OCI-LY7 (cell line): ENCODE measurements around the gene RRP9. TPM values are rescaled to one million over a fixed set of nuclear protein-coding genes. Genes with fewer than 3 reads are reported as not detected.

ENCODE experiments used
- BruUV-seq: library from RNA; stranded (reverse); fragments of 400-500 nt; replicated peaks from 2 replicates; lab custom pipeline; 2021; lab: Mats Ljungman, UMichigan
- CTCF ChIA-PET: fragments of 300-600 bp; sonication (Branson Sonifier 250); formaldehyde crosslinking; loops from one replicate; lab custom pipeline; 2022; ENCODE audit warnings: antibody characterized with exemption; ENCODE audit not compliant: unreplicated experiment; lab: Charles Lee
- POLR2A ChIA-PET: fragments of 300-600 bp; sonication (Branson Sonifier 250); formaldehyde crosslinking; loops from one replicate; lab custom pipeline; 2022; ENCODE audit warnings: antibody characterized with exemption; lab: Charles Lee
- DNase-seq: peaks from one replicate; pipeline ENCODE4 v3.0.0-alpha.2; 2015; ENCODE audit warnings: low spot score
- H2AFZ ChIP-seq: fragments of 200-600 bp; sonication (generic), shearing (Covaris generic); 2 replicates; pipeline ENCODE4 v1.6.1; 2014; ENCODE audit warnings: mild to moderate bottlenecking, antibody characterized with exemption, low read length, moderate library complexity
- H3K27ac ChIP-seq: fragments of 200-600 bp; sonication (generic); 2 replicates; pipeline ENCODE4 v1.5.1; 2014; ENCODE audit warnings: mixed run types, low read depth, mild to moderate bottlenecking, moderate library complexity, low read length, inconsistent platforms; ENCODE audit not compliant: poor library complexity, severe bottlenecking
- H3K36me3 ChIP-seq: fragments of 200-600 bp; sonication (generic); 2 replicates; pipeline ENCODE4 v1.6.1; 2014; ENCODE audit warnings: mild to moderate bottlenecking, antibody characterized with exemption, low read length, moderate library complexity, mixed read lengths; ENCODE audit not compliant: insufficient read depth
- H3K4me1 ChIP-seq: fragments of 200-600 bp; sonication (generic); 2 replicates; pipeline ENCODE4 v1.5.1; 2014; ENCODE audit warnings: mild to moderate bottlenecking, low read length; ENCODE audit not compliant: insufficient read depth, poor library complexity, severe bottlenecking
- H3K4me2 ChIP-seq: fragments of 200-600 bp; sonication (generic); 2 replicates; pipeline ENCODE4 v1.6.1; 2014; ENCODE audit warnings: mild to moderate bottlenecking, low read length
- H3K4me3 ChIP-seq: fragments of 200-600 bp; sonication (generic); 2 replicates; pipeline ENCODE4 v1.5.1; 2014; ENCODE audit warnings: mild to moderate bottlenecking, low read depth, low read length; ENCODE audit not compliant: poor library complexity, severe bottlenecking
- H3K79me2 ChIP-seq: fragments of 200-600 bp; sonication (generic); 2 replicates; pipeline ENCODE4 v1.6.1; 2016; ENCODE audit warnings: low read depth, mild to moderate bottlenecking, low read length, moderate library complexity, mixed read lengths; ENCODE audit not compliant: insufficient read depth
- H3K9me2 ChIP-seq: fragments of 200-600 bp; sonication (generic); 2 replicates; pipeline ENCODE4 v1.6.1; 2016; ENCODE audit warnings: mild to moderate bottlenecking, low read length, mixed read lengths; ENCODE audit not compliant: insufficient read depth
- H3K9me3 ChIP-seq: fragments of 200-600 bp; sonication (generic); 2 replicates; pipeline ENCODE4 v1.6.1; 2014; ENCODE audit warnings: mild to moderate bottlenecking, mixed run types, low read length, mixed read lengths
- H4K20me1 ChIP-seq: fragments of 200-600 bp; sonication (generic); 2 replicates; pipeline ENCODE4 v1.6.1; 2014; ENCODE audit warnings: mild to moderate bottlenecking, antibody characterized with exemption, low read length, moderate library complexity, mixed read lengths; ENCODE audit not compliant: insufficient read depth
- EZH2phosphoT487 ChIP-seq: fragments of 200-600 bp; sonication (generic); IDR thresholded peaks from 2 replicates; pipeline ENCODE4 v1.6.1; 2018; ENCODE audit warnings: low read depth, borderline replicate concordance, mild to moderate bottlenecking, mixed run types, antibody characterized with exemption, low read length, moderate library complexity, mixed read lengths
- intact Hi-C: fragments of 100-400 bp; cut with micrococcal nuclease; formaldehyde crosslinking; loops from one replicate; pipeline ENCODE4 v1.10.0; 2022; ENCODE audit not compliant: unreplicated experiment
- total RNA-seq, 2 experiments: library from RNA; depleted of rRNA in 1 of 2; stranded (reverse); fragments of >200 nt in 1 of 2; shearing (Covaris generic) in 1 of 2; gene quantifications; 2 replicates each; pipeline ENCODE4 v1.2.3, GENCODE V29; 2014 to 2022
- TF ChIP-seq, protein P1 (sequence below): fragments of 200-600 bp; sonication (generic); conservative IDR thresholded peaks from 2 replicates; pipeline ENCODE4 v1.5.1; 2014; ENCODE audit warnings: mild to moderate bottlenecking, antibody characterized with exemption, low read length, moderate library complexity, mixed read lengths

Gene RRP9
- total RNA-seq, 2 experiments from 2014 or later, result 34.4 to 41.1 TPM

DNA sequence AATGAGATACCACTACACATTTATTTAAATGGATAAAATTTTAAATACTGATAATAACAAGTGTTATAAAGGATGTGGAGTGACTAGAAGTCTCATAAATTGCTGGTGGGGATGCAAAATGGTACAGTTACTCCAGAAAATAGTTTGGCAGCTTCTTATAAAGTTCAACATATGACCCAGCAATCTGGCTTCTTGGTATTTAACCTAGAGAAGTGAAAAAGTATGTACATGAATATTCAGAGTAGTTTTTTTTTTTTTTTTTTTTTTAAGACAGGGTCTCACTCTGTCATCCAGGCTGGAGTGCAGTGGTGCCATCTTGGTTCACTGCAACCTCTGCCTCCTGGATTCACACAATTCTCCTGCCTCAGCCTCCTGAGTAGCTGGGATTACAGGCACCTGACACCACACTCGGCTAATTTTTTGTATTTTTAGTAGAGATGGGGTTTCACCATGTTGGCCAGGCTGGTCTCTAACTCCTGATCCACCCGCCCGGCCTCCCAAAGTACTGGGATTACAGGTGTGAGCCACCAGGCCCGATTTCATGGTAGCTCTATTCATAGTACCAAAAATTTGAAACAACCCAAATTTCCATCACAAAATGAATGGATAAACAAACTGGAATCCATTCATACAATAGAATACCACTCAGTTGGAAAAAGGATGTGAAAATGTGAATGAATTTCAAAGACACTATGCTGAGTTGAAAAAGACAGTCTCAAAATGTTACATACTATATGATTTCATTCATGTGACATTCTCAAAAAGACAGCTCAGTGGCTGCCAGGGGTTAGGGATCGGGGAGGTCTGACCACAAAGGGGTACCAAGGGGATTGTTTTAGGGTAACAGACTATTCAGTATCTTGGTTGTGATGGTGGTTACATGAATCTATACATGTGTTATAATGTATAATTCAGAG is 14.4 kb downstream of the RRP9 start:
- DNase-seq, result no peak

DNA sequence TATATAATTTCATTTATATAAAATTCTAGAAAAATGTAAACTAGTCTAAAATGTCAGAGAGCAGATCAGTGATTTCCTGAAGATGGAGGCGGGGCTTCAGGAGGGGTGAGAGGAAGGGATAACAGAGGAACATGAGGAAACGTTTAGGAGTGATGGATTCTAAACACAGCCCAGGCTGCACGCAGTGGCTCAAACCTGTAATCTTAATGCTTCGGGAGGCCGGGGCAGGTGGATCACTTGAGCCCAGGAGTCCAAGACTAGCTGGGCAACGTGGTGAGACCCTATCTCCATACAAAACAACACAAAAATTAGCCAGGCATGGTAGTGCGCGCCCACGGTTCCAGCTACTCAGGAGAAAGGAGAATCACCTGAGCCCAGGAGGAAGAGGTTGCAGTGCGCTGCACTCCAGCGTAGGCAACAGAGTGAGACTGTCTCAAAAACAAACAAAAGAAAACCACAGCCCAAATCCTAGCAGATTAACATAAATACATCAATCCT is 20.6 kb downstream of the RRP9 start:
- ChIA-PET POLR2A (interaction anchor here (0.7 kb wide), 1 partner anchor 24 kb away, joined by 3 read pairs; no protein-coding TSS in a partner anchor), CTCF (no interaction called here)
- H3K9me3 ChIP-seq, result no peaks in the 10 kb centered on the region
- no peak for TF ChIP-seq EZH2phosphoT487
- TF ChIP-seq, protein P1, sequence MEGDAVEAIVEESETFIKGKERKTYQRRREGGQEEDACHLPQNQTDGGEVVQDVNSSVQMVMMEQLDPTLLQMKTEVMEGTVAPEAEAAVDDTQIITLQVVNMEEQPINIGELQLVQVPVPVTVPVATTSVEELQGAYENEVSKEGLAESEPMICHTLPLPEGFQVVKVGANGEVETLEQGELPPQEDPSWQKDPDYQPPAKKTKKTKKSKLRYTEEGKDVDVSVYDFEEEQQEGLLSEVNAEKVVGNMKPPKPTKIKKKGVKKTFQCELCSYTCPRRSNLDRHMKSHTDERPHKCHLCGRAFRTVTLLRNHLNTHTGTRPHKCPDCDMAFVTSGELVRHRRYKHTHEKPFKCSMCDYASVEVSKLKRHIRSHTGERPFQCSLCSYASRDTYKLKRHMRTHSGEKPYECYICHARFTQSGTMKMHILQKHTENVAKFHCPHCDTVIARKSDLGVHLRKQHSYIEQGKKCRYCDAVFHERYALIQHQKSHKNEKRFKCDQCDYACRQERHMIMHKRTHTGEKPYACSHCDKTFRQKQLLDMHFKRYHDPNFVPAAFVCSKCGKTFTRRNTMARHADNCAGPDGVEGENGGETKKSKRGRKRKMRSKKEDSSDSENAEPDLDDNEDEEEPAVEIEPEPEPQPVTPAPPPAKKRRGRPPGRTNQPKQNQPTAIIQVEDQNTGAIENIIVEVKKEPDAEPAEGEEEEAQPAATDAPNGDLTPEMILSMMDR, result no peak
- no peak overlapping the region for H3K4me2 ChIP-seq
- no TSS peak for BruUV-seq
- H4K20me1 ChIP-seq, result no peaks in the 10 kb centered on the region
- intact Hi-C loops, result no loop called here
- no peaks in the 10 kb centered on the region for H3K36me3 ChIP-seq
- no peaks in the 10 kb centered on the region for H3K4me1 ChIP-seq
- no peaks in the 10 kb centered on the region for H3K79me2 ChIP-seq
- H2AFZ ChIP-seq, result no peak overlapping the region
- H3K9me2 ChIP-seq, result no peaks in the 10 kb centered on the region
- H3K4me3 ChIP-seq, result no peak overlapping the region
- H3K27ac ChIP-seq, result no peak overlapping the region
- DNase-seq, result no peak

More for the DNA sequence above, 14.4 kb downstream of the RRP9 start:
- peaks cover 12% of the 10 kb centered on the region for H3K36me3 ChIP-seq
- no peaks in the 10 kb centered on the region for H3K9me2 ChIP-seq
- H3K79me2 ChIP-seq, result no peaks in the 10 kb centered on the region
- ChIA-PET CTCF (no interaction called here), POLR2A (interaction anchor here (0.7 kb wide), 1 partner anchor 15 kb away, joined by 3 read pairs; no protein-coding TSS in a partner anchor)
- BruUV-seq, result no TSS peak
- H3K4me2 ChIP-seq, result no peak overlapping the region
- H3K9me3 ChIP-seq, result no peaks in the 10 kb centered on the region
- H2AFZ ChIP-seq, result no peak overlapping the region
- TF ChIP-seq, protein P1, result no peak
- no peak for TF ChIP-seq EZH2phosphoT487
- H3K27ac ChIP-seq, result no peak overlapping the region
- H3K4me1 ChIP-seq, result no peaks in the 10 kb centered on the region
- no peak overlapping the region for H3K4me3 ChIP-seq
- intact Hi-C loops, result no loop called here
- no peaks in the 10 kb centered on the region for H4K20me1 ChIP-seq

DNA sequence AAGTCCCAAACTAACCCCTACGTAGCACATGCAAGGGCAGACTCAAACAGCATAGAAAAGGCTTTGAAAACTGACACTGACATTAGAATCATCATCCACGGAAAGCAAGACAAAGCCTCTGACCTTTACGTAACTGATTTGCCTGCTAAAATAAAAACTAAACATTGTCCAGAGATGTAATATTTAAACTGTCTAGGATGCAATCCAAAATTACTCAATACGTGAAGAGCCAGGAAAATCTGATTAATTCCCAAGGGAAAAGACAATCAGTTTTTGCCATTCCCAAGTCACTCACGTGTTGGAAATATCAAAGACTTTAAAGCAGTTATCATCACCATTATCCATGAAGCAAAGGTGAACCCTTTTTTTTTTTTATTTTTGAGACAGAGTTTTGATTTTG is 25.3 kb downstream of the RRP9 start:
- H3K4me1 ChIP-seq, result no peaks in the 10 kb centered on the region
- H2AFZ ChIP-seq, result no peak overlapping the region
- no peak overlapping the region for H3K4me3 ChIP-seq
- no peak overlapping the region for H3K4me2 ChIP-seq
- no peak for DNase-seq
- no peaks in the 10 kb centered on the region for H3K79me2 ChIP-seq
- H3K9me2 ChIP-seq, result no peaks in the 10 kb centered on the region
- POLR2A ChIA-PET, result interaction anchor here (0.7 kb wide), 1 partner anchor 730 kb away, joined by 5 read pairs; no protein-coding TSS in a partner anchor
- no peaks in the 10 kb centered on the region for H3K9me3 ChIP-seq
- TF ChIP-seq, protein P1, result no peak
- TF ChIP-seq EZH2phosphoT487, result no peak
- H3K27ac ChIP-seq, result no peak overlapping the region
- no peaks in the 10 kb centered on the region for H3K36me3 ChIP-seq
- CTCF ChIA-PET, result no interaction called here
- H4K20me1 ChIP-seq, result no peaks in the 10 kb centered on the region
- intact Hi-C loops, result no loop called here
- BruUV-seq, result no TSS peak
